Keratinocyte (primary cell): ENCODE measurements around the gene PLA2G2D. TPM values are rescaled to one million over a fixed set of nuclear protein-coding genes. Genes with fewer than 3 reads are reported as not detected.

Source experiments
- DNase-seq: peaks from one replicate; pipeline ENCODE4 v3.0.0-alpha.2; 2011; ENCODE audit warnings: low read depth, missing footprints, low spot score
- FAIRE-seq: peaks from 2 replicates; lab custom pipeline; 2011; peaks lifted over from hg19 to GRCh38; lab: Jason Lieb, UNC
- H2AFZ ChIP-seq: 2 replicates; pipeline ENCODE4 v1.6.0; 2012; ENCODE audit warnings: low read length, control low read depth, inconsistent platforms; ENCODE audit not compliant: control insufficient read depth
- H3K27ac ChIP-seq: 2 replicates; pipeline ENCODE4 v1.5.1; 2011; ENCODE audit warnings: low read length; ENCODE audit not compliant: control insufficient read depth, insufficient read depth
- H3K27me3 ChIP-seq: 3 replicates; pipeline ENCODE4 v1.6.0; 2011; ENCODE audit warnings: low read length; ENCODE audit not compliant: control insufficient read depth, insufficient read depth; ENCODE audit errors: extremely low read depth
- H3K36me3 ChIP-seq, 2 experiments: 2 replicates in 1 of 2; 3 replicates in 1 of 2; pipeline ENCODE4 v1.5.1; 2011; ENCODE audit warnings: low read length in 2 of 2, mild to moderate bottlenecking in 1 of 2; ENCODE audit not compliant: control insufficient read depth in 2 of 2, insufficient read depth in 2 of 2; ENCODE audit errors: extremely low read depth in 1 of 2
- H3K4me1 ChIP-seq: 3 replicates; pipeline ENCODE4 v1.5.1; 2011; ENCODE audit warnings: low read length; ENCODE audit not compliant: control insufficient read depth, insufficient read depth; ENCODE audit errors: extremely low read depth
- H3K4me2 ChIP-seq: 3 replicates; pipeline ENCODE4 v1.6.0; 2011; ENCODE audit warnings: low read depth, low read length; ENCODE audit not compliant: control insufficient read depth, insufficient read depth; ENCODE audit errors: extremely low read depth
- H3K4me3 ChIP-seq, 3 experiments: fragments of 200-600 bp in 1 of 3; sonication (generic) in 1 of 3; 2 replicates in 2 of 3; 3 replicates in 1 of 3; pipeline ENCODE4 v1.5.1; 2011 to 2016; ENCODE audit warnings: low read length in 3 of 3, mild to moderate bottlenecking in 3 of 3, control low read depth in 2 of 3, inconsistent platforms in 1 of 3, low read depth in 1 of 3, mixed read lengths in 1 of 3, mixed run types in 1 of 3, moderate library complexity in 1 of 3; ENCODE audit not compliant: control insufficient read depth in 2 of 3, insufficient read depth in 2 of 3; ENCODE audit errors: extremely low read depth in 1 of 3
- H3K79me2 ChIP-seq: 2 replicates; pipeline ENCODE4 v1.6.0; 2012; ENCODE audit warnings: low read length; ENCODE audit not compliant: control insufficient read depth, insufficient read depth
- H3K9ac ChIP-seq: 3 replicates; pipeline ENCODE4 v1.6.0; 2011; ENCODE audit warnings: low read length; ENCODE audit not compliant: control insufficient read depth, insufficient read depth; ENCODE audit errors: extremely low read depth
- H3K9me1 ChIP-seq: 3 replicates; pipeline ENCODE4 v1.6.0; 2011; ENCODE audit warnings: low read length; ENCODE audit not compliant: control insufficient read depth, insufficient read depth; ENCODE audit errors: extremely low read depth
- H3K9me3 ChIP-seq: 2 replicates; pipeline ENCODE4 v1.5.1; 2012; ENCODE audit warnings: low read depth, low read length; ENCODE audit not compliant: control insufficient read depth
- H4K20me1 ChIP-seq: 3 replicates; pipeline ENCODE4 v1.6.0; 2011; ENCODE audit warnings: low read length; ENCODE audit not compliant: control insufficient read depth, insufficient read depth; ENCODE audit errors: extremely low read depth
- CTCF ChIP-seq, 3 experiments: IDR thresholded peaks in 1 of 3; conservative IDR thresholded peaks in 1 of 3; optimal IDR thresholded peaks in 1 of 3; 2 replicates in 2 of 3; 3 replicates in 1 of 3; pipeline versions ENCODE3 to v1.5.1; 2011; ENCODE audit warnings: low read length in 3 of 3, mild to moderate bottlenecking in 3 of 3, moderate library complexity in 2 of 3, control low read depth in 1 of 3, inconsistent platforms in 1 of 3; ENCODE audit not compliant: insufficient read depth in 2 of 3; ENCODE audit errors: extremely low read depth in 1 of 3
- EZH2 ChIP-seq: IDR thresholded peaks from one replicate; pipeline ENCODE4 v1.6.1; 2012; ENCODE audit warnings: inconsistent platforms, mild to moderate bottlenecking, low read length, moderate library complexity
- dilution Hi-C: fragments of 300-500 bp; cut with MboI; formaldehyde crosslinking; loops from one replicate; pipeline ENCODE4 v1.7.0; 2020; ENCODE audit warnings: low sequenced_read_pairs; ENCODE audit not compliant: extremely low pct_ligation_motif_present
- polyA plus RNA-seq, 5 experiments: library from polyadenylated mRNA; depleted of rRNA in 3 of 5; stranded (reverse) in 3 of 5; stranded (forward) in 1 of 5; unstranded in 1 of 5; fragments of >200 nt; gene quantifications; 1 replicate in 1 of 5; 2 replicates in 3 of 5; 3 replicates in 1 of 5; pipeline versions ENCODE4 v1.2.1 to v1.2.3, GENCODE V29; 2011 to 2012; ENCODE audit warnings: missing spikeins in 2 of 5, low read depth in 1 of 5, low replicate concordance in 1 of 5

PLA2G2D gene
- polyA plus RNA-seq, 1 donor (not counting 4 experiments of a cell fraction or from before 2014, with no cell fraction given): not detected

DNA sequence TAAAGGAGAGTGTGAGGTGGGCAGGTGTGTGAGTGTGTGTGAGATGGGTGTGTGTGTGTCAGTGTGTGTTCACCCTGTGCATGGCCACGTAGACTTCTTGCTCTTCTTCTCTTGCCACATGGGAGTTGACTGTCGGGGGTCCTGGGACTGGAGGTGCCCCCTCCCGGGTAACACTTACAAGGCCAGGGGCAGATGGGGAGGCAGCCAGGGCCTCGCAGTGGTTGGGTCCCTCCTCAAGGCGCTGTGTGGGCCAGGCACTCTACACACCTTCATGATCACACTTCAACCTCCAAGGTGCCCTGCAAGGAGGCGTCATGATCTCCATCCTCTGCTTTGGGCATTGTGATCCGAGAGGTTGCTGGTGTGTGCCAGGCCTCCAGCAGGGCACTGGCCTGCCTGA lies 22.1 kb upstream of the PLA2G2D start:
- Histone ChIP-seq H4K20me1 (no peaks in the 10 kb centered on the region), H3K27ac (no peak overlapping the region), H2AFZ (no peak overlapping the region), H3K9ac (no peak overlapping the region), H3K79me2 (no peaks in the 10 kb centered on the region), H3K4me3 (no peak overlapping the region), H3K9me3 (no peaks in the 10 kb centered on the region), H3K36me3 (no peaks in the 10 kb centered on the region), H3K4me2 (no peak overlapping the region), H3K9me1 (no peaks in the 10 kb centered on the region), H3K27me3 (no peaks in the 10 kb centered on the region), H3K4me1 (peaks cover 7% of the 10 kb centered on the region)
- no peak for FAIRE-seq
- dilution Hi-C loops: no loop called here
- DNase-seq: no peak
- TF ChIP-seq EZH2: no peak
- TF ChIP-seq CTCF (optimal IDR thresholded peaks at IDR 0.05 in 1 of 3, IDR thresholded peaks at IDR 0.05 in 1 of 3, conservative IDR thresholded peaks at IDR 0.05 in 1 of 3; ENCODE audit: extremely low read depth in 1 of 3, insufficient read depth in 2 of 3, low read length in 3 of 3): no peak

DNA sequence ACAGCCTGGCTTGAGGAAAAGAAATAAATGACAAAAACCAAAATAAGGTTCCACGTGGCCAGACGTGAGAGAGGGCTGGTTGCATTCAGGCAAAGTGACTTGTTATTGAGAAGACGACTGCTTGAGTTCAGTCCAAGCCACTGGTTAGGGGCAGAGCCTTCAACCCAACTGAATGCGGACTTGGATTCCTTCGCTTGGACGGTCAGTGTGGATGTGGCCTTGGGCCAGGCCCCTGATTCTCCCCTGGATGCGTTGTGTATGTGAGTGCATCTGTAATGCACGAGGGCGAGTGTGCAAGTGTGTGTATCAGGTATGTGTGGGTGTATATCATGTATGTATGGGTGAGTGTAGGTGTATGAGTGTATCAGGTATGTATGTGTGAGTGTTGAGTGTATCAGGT lies 21.7 kb upstream of the PLA2G2D start:
- Histone ChIP-seq H3K27ac (no peak overlapping the region), H3K27me3 (no peaks in the 10 kb centered on the region), H3K36me3 (no peaks in the 10 kb centered on the region), H2AFZ (no peak overlapping the region), H3K79me2 (no peaks in the 10 kb centered on the region), H3K9ac (no peak overlapping the region), H3K4me2 (no peak overlapping the region), H4K20me1 (no peaks in the 10 kb centered on the region), H3K9me1 (no peaks in the 10 kb centered on the region), H3K4me1 (peaks cover 7% of the 10 kb centered on the region), H3K4me3 (no peak overlapping the region), H3K9me3 (no peaks in the 10 kb centered on the region)
- FAIRE-seq (no peak), DNase-seq (no peak)
- TF ChIP-seq EZH2 (no peak), CTCF (optimal IDR thresholded peaks at IDR 0.05 in 1 of 3, IDR thresholded peaks at IDR 0.05 in 1 of 3, conservative IDR thresholded peaks at IDR 0.05 in 1 of 3; ENCODE audit: extremely low read depth in 1 of 3, insufficient read depth in 2 of 3, low read length in 3 of 3) (no peak)
- dilution Hi-C loops: no loop called here
